Astrocyte of the spinal cord (primary cell): Measurements from ENCODE around the gene OSBPL3.
A peak's percentile ranks its signal among the peaks of the same experiment; 100 is the strongest.
"Not testable (repeated sequence)": the region's sequence is repeated elsewhere in the genome, so short reads cannot be mapped to it uniquely, and the experiment has no call there.

Source experiments
- DNase-seq: peaks from one replicate; pipeline ENCODE4 v3.0.0; 2011; ENCODE audit warnings: low read depth, low spot score
- H3K4me3 ChIP-seq: 2 replicates; pipeline ENCODE4 v1.5.1; 2011; ENCODE audit warnings: low read depth, mild to moderate bottlenecking, low read length, moderate library complexity
- in situ Hi-C: cut with HindIII; loops from 2 replicates; pipeline ENCODE4 v1.10.0; 2017; ENCODE audit warnings: low sequenced_read_pairs
- TF ChIP-seq, protein P1 (sequence below): IDR thresholded peaks from 2 replicates; pipeline ENCODE4 v1.5.1; 2012; ENCODE audit warnings: low read depth, mild to moderate bottlenecking, low read length, inconsistent platforms

OSBPL3 gene

GRCh38 chr7:25014756-25015155 is 34.8 kb upstream of the OSBPL3 start:
- H3K4me3 ChIP-seq: no peak overlapping the region
- TF ChIP-seq, protein P1, sequence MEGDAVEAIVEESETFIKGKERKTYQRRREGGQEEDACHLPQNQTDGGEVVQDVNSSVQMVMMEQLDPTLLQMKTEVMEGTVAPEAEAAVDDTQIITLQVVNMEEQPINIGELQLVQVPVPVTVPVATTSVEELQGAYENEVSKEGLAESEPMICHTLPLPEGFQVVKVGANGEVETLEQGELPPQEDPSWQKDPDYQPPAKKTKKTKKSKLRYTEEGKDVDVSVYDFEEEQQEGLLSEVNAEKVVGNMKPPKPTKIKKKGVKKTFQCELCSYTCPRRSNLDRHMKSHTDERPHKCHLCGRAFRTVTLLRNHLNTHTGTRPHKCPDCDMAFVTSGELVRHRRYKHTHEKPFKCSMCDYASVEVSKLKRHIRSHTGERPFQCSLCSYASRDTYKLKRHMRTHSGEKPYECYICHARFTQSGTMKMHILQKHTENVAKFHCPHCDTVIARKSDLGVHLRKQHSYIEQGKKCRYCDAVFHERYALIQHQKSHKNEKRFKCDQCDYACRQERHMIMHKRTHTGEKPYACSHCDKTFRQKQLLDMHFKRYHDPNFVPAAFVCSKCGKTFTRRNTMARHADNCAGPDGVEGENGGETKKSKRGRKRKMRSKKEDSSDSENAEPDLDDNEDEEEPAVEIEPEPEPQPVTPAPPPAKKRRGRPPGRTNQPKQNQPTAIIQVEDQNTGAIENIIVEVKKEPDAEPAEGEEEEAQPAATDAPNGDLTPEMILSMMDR: no peak
- in situ Hi-C loops: no loop called here
- peak; percentile 70 for DNase-seq

- in situ Hi-C loops: not testable (repeated sequence)
These were observed 32.7 kb upstream of the OSBPL3 start for GRCh38 chr7:25012710-25013109.

DNA sequence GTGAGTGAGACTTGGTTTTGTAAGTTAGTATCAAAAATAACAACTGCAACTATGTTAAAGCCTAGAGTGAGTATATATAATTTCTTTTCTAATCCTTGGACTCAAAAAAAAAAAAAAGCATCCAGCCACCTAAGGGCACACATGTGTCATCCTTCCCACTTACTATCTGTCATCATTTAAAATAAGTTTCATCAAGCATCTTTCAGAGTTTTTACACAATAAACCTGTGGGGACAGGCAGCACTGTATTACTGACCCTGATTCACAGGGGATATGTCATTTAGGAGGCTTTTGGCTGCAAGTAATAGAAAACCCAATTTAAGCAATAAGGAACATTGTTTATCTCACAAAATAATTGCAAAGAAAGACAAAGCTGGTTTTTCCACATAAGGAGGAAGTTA is 32.3 kb upstream of the OSBPL3 start:
- DNase-seq: no peak
- TF ChIP-seq, protein P1: no peak
- no peak overlapping the region for H3K4me3 ChIP-seq
- in situ Hi-C loops: no loop called here

More at GRCh38 chr7:25012710-25013109, 32.7 kb upstream of the OSBPL3 start:
- not testable (repeated sequence) for DNase-seq, H3K4me3 ChIP-seq

- in situ Hi-C loops: no loop called here
- no peak overlapping the region for H3K4me3 ChIP-seq
- DNase-seq: peak; percentile 86
- TF ChIP-seq, protein P1: no peak
These were observed 29.3 kb upstream of the OSBPL3 start for GRCh38 chr7:25009257-25009656.

GRCh38 chr7:25007668-25008067 is 27.7 kb upstream of the OSBPL3 start:
- in situ Hi-C loops: no loop called here
- TF ChIP-seq, protein P1: no peak
- DNase-seq: no peak
- no peak overlapping the region for H3K4me3 ChIP-seq

GRCh38 chr7:25006276-25006675 is 26.3 kb upstream of the OSBPL3 start:
- in situ Hi-C loops: no loop called here
- TF ChIP-seq, protein P1: no peak
- no peak for DNase-seq
- H3K4me3 ChIP-seq: no peak overlapping the region

GRCh38 chr7:25005658-25006057 is 25.7 kb upstream of the OSBPL3 start:
- in situ Hi-C loops: no loop called here
- no peak for DNase-seq
- TF ChIP-seq, protein P1: no peak
- H3K4me3 ChIP-seq: no peak overlapping the region
